ENCODE results near the gene DAP3. TPM values are rescaled to one million over a fixed set of nuclear protein-coding genes. Genes with fewer than 3 reads are reported as not detected.

DAP3 gene
- polyA plus RNA-seq, 2 of the 4 experiments (the other 2 are of a cell fraction) = 96.3 to 171 TPM

- Histone ChIP-seq H3K4me1 (peaks cover 61% of the 10 kb centered on the region), H3K4me3 (no peak overlapping the region), H3K4me2 (peak overlapping the region; percentile 84), H3K9me3 (no peaks in the 10 kb centered on the region), H3K27ac (peak overlapping the region; percentile 25 to 71; a peak in 3 of 6 replicates)
- WGBS (ENCODE audit: missing lambda C conversion rate) = 96% methylated on average over 7 of the region's 7 CpGs
- POLR2A ChIA-PET = no interaction called here
- no peak for ATAC-seq
- DNase-seq (ENCODE audit: low read depth in 1 of 2, low spot score in 1 of 2) = no peak
- FAIRE-seq = no peak
- TF ChIP-seq SREBF2 (IDR thresholded peaks at IDR 0.05) (no peak), NPAS2 (CRISPR knock-in tag; IDR thresholded peaks at IDR 0.05; ENCODE audit: borderline replicate concordance) (no peak), HDAC2 (IDR thresholded peaks at IDR 0.05) (no peak), HMGXB4 (CRISPR knock-in tag; IDR thresholded peaks at IDR 0.05; ENCODE audit: borderline replicate concordance) (no peak), RAD21 (conservative IDR thresholded peaks at IDR 0.05 in 1 of 2, IDR thresholded peaks at IDR 0.05 in 1 of 2) (no peak), KDM1A (IDR thresholded peaks at IDR 0.05; ENCODE audit: low read depth) (no peak), NFE2L2 (conservative IDR thresholded peaks at IDR 0.05; ENCODE audit: low read length) (no peak)
- TF ChIP-seq, protein P1, sequence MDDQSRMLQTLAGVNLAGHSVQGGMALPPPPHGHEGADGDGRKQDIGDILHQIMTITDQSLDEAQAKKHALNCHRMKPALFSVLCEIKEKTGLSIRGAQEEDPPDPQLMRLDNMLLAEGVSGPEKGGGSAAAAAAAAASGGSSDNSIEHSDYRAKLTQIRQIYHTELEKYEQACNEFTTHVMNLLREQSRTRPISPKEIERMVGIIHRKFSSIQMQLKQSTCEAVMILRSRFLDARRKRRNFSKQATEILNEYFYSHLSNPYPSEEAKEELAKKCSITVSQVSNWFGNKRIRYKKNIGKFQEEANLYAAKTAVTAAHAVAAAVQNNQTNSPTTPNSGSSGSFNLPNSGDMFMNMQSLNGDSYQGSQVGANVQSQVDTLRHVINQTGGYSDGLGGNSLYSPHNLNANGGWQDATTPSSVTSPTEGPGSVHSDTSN (IDR thresholded peaks at IDR 0.05) = no peak
- TF ChIP-seq, protein P2, sequence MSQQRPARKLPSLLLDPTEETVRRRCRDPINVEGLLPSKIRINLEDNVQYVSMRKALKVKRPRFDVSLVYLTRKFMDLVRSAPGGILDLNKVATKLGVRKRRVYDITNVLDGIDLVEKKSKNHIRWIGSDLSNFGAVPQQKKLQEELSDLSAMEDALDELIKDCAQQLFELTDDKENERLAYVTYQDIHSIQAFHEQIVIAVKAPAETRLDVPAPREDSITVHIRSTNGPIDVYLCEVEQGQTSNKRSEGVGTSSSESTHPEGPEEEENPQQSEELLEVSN (IDR thresholded peaks at IDR 0.05; ENCODE audit: borderline replicate concordance, low read depth) = no peak
- CTCF ChIA-PET = interaction anchor here (0.7 to 2.7 kb wide), 5 partner anchors 63 to 457 kb away, joined by 3 to 10 read pairs (median 4); no protein-coding TSS in a partner anchor
Observed at GRCh38 chr1:155650231-155650757, 38.6 kb upstream of the DAP3 start.

DNA sequence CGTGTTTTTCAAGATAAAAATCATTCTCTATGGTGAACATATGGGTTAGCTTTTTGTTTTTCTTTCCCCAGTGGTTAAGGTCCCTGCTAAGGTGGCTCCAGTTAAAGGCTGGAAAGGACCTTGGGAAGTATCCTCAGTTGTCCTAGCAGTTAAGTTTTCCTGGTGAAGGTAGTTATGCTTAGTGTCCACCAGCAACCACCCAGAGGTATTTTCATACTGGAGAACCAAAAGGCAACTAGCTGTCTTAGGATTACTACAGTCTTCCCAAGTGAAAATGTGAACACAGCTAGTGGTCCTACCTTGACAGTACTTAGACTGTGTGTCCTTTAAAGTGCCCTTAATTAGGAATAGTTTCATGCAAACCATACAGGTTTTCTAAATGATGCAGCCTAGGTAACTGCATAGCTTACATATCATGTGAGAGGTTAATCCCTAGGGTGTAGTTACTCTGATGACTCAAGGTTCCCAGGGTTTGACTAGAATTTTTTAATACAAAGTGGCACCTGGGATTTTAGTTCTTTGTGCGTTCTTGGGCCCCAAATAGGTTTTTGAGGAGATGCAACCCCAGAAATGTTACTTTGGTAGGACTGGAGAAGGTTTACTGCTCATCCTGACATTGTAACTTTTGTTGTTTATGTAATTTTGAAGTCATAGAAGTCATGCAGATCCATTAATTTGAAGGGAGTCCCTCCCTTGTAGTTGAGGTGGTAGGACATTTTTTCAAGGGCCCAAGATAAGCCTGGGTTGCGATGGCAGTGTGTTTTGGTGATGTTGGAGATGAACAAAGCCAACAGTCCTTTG lies 36.8 kb upstream of the DAP3 start:
- Histone ChIP-seq H3K4me2 (peak overlapping the region; percentile 84), H3K4me1 (peaks cover 43% of the 10 kb centered on the region), H3K9me3 (no peaks in the 10 kb centered on the region), H3K27ac (peak overlapping the region; percentile 37 to 71; a peak in 5 of 6 replicates), H3K4me3 (peak overlapping the region; percentile 35; the same call in 2 of the 3 replicates)
- 60% methylated on average over 3 of the region's 3 CpGs for WGBS (ENCODE audit: missing lambda C conversion rate)
- DNase-seq (ENCODE audit: low read depth in 1 of 2, low spot score in 1 of 2) (no peak), ATAC-seq (no peak; a peak in 1 of 6 replicates), FAIRE-seq (no peak)
- TF ChIP-seq ZSCAN20 (CRISPR knock-in tag; IDR thresholded peaks at IDR 0.05) (no peak), CBX8 (IDR thresholded peaks at IDR 0.05) (no peak), TFCP2L1 (CRISPR knock-in tag; IDR thresholded peaks at IDR 0.05) (0 out of 2 replicates have a peak, but pooled peaks have one; percentile 2), CEBPB (IDR thresholded peaks at IDR 0.05) (no peak), POLR2AphosphoS2 (conservative IDR thresholded peaks at IDR 0.05; ENCODE audit: low read length) (no peak), HDAC2 (IDR thresholded peaks at IDR 0.05) (no peak)
- ChIA-PET POLR2A (no interaction called here), CTCF (interaction anchor here (1.0 to 2.2 kb wide), 5 partner anchors 10 to 445 kb away, joined by 3 to 10 read pairs (median 4); no protein-coding TSS in a partner anchor)

DNA sequence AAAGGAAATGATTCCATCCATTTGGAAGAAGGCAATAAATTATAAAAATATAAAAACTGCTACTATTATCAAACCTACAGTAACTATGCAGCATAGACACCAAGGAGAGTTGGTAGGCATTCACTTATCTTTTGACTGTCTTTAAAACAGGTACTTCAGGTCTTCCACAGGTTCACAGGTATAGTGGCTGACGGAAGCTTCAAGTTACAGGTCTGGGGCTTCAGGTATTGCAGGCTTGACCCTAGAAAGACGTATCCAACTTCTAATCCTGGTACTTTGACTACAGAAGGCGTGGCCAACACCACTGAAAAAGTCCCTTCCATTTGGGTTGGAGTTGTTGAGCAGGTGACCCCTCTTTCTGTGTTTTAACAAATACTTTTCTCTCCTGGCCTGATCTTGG lies 35.9 kb upstream of the DAP3 start:
- H3K4me2 ChIP-seq = no peak overlapping the region
- WGBS (ENCODE audit: missing lambda C conversion rate) = 90% methylated on average over 3 of the region's 3 CpGs
- no peak for TF ChIP-seq HOXB13 (CRISPR knock-in tag; IDR thresholded peaks at IDR 0.05; ENCODE audit: low read depth)
- H3K4me1 ChIP-seq = peaks cover 34% of the 10 kb centered on the region
- DNase-seq (ENCODE audit: low read depth in 1 of 2, low spot score in 1 of 2) = no peak
- ChIA-PET CTCF (no interaction called here), POLR2A (no interaction called here)
- no peak for FAIRE-seq
- no peak overlapping the region for H3K4me3 ChIP-seq
- H3K27ac ChIP-seq = no peak overlapping the region
- ATAC-seq = no peak
- H3K9me3 ChIP-seq = no peaks in the 10 kb centered on the region
